CD4-positive, alpha-beta T cell treated with Interleukin-10 for 1 hour (primary cell): ENCODE measurements around the gene TANC1.

Source experiments
- DNase-seq: peaks from one replicate; pipeline ENCODE4 v3.0.0-alpha.2; 2020

TANC1 gene

DNA sequence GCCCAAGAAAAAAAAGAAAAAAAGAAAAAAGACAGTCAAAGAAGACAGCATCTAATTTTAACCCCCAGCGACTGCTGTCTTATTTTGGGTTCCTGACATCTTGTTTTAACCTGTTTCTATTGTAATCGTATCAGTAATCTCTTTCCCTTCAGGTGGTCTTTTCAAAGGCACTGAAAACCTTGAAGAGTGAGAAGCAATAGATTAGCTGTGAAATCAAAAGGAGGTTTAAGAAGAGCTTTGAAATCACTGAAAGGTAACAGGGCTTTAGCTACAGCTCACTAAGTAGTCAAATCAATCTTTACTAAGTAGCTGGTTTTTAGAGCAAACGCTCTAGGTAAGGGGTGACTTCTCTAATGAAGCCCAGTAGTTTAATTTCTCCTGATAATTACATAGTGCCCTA lies 5.4 kb upstream of the TANC1 start:
- DNase-seq = no peak

DNA sequence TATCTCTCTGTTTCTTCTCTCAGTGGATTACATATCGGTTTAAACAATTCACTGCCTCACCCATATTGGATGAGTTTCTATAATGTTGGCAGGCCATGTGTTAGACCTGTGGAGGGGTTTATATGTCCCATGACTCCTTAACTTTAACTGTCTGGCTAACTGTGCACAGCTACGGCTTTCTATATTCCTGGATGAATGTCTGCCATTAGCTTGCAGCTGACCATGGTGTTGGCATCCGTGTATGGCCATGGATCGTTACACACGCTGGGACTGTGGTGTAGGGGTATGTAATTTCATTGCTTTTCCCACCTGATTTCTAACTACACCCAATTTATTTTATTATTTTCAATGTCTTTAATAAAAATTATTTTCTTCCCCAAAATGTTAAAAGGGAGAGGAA lies 3.3 kb upstream of the TANC1 start:
- no peak for DNase-seq

DNA sequence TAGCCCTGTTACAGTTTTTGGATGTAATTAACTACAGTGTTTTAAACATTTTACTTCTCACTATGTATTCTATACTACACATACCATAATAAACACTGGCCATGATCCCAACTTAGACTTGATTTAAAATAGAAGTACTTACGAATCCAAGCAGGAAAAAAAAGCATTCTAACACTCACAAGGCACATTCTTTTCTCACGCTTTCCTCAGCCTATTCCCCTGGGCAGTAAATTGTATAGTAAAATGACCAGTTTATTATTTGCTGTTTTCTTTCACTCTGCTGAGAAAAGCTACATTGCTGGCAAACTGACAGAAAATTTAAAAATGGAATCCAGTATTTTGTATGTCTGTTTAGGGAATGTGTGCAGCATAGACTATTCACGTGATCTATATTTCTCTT lies 2.8 kb upstream of the TANC1 start:
- no peak for DNase-seq

DNA sequence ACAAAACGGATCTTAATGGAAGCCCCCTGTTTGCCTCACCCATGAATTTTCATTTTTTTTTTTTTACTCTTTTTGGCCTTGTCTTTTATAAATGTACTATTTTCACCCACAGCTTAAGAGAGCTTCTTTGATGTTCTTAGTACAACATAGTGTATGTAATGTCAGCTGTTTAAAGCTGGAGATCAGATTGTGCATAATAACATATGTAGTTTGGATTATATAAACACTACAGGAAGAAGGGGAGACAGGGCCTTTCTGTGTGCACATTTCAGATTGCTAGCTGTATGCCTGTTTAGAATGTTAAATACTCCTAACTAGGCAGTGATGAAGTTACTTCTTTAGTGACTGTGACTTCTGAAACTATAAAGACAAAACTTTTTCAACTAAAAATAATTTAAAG lies 2.1 kb upstream of the TANC1 start:
- DNase-seq = no peak

DNA sequence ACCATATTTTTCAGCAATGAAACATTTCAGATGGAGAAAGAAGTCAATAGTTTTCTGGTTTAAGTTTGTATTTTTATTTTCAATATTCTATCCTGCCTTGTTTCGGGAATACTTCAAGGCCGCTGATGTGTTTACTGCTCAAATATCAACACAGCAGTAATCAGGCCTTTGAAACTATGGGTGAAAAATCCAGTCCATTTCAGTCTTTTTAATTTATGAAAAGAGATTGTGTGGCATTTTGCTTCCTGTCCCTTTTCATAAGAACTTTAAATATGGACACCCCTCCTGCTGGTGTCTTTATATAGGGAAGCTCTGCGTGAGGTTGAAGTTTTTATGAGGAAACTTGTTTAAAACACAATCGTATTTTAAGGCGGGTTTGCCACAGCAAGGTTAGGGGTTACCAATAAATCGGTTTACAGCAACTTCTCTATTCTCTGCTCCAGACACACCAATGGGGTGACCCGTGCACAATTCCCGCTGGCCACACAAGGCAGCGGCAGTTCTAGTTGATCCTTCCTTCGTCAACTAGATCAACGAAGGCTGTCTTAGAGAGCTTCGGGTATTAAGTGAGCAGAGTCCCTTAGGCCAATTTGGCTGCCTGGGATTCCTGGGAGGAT lies 1.2 kb upstream of the TANC1 start:
- DNase-seq = no peak

DNA sequence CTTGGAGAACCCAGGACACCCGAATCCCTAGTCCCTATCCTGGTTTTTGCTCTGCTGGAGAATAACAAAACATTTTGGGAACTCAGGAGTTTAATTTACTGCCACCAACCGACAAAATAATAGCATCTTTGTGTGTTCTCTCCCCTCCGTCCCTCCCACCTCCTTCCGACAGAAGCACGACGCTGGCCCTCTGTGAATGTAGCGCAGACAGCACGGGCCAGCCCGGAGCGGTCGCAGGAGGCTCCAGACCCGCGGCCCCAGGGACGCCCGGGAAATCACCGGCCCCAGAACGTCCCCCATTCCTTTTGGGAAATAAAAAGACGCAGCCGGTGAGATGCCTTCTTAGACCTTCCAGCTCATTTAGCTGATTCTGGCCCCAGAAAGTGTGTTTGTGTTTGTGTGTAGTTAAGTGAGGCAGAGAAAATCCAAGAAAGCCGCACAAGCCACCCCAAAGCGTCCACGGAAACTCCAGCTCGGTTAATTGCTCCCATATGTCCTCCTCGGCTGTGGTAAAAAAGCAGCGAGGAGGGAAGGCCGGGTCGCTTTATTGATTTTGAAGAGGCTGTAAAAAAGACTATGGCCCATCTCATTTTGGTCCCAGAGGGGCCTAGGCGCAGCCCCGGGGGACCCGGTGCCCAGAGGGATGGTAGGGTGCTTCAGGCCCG lies 577 bp upstream of the TANC1 start:
- DNase-seq = no peak

DNA sequence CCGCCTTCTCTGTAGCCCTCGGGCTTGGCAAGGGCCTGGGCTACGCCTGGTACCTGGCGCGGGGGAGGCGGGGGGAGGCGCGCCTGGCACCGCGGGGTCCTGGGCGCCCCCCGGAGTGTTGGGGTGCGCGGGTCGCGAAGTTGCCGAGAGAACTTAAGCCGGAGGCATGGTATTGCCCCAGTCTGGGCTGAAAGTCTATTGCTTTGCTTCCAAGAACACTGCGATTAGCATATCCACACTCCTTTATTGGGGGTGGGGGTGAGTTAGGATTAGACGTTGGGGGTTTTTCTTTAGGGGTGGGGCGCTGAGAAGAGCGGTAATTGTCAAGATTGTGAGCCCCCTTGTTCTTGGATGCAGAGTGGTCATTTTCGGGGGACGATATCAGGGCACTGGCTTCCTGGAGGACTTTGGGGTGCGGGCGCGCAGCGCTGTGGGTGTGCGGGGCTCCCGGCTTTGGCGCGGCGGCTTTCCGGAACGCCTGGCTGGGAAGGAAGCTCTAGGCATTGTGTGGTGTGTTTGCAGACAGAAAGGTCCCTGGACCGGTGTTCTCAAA lies 798 bp downstream of the TANC1 start:
- DNase-seq = no peak

DNA sequence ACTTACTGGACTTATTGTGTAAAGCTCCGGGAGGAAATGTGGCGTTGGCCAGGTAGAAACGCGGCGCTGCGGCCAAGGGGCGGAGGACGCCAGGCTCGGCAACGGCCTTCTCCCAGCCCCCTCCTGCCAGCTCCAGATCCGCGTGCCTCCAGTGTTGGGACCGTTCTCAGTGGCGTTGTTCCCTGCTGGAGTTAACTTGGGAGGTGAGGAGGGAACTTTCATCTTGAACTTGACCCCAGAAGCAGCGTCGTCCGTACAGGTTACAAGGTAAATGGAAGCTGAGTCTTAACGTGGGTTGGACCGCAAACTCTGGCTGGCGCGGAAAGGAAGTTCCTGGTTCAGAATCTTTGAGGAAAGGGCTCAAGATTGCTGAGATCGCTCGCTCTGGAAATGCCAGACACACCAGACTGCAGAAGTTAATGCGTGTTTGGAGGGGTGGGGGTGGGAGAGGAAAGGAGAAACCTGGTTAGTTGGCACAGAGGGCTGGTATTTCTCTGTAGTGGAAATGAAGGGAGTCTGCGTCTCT lies 1.3 kb downstream of the TANC1 start:
- DNase-seq = no peak

DNA sequence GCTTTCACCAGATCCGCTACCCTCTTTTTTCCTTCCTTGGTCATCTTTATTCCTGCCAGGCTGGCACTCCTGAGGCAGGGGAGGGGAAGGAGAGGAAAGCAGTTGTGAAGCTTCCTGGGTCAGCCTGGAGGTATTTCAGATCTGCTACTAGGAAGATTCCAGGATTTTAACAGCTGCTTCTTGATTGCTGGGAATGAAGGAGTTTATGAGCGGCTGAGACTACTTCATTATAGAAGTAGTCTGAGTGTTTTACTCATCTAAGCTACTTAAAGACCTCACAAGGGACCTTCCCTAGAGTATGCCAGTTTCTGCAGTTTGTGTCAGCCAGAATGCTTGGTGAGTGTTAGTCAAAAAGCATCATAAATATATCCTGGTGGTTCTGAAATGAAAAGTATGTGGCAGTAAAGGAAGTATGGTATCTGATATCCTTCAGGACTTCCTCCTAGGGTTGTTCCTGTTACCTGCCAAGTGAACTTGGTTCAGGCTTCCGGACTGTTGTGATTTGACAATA lies 1.9 kb downstream of the TANC1 start:
- no peak for DNase-seq

DNA sequence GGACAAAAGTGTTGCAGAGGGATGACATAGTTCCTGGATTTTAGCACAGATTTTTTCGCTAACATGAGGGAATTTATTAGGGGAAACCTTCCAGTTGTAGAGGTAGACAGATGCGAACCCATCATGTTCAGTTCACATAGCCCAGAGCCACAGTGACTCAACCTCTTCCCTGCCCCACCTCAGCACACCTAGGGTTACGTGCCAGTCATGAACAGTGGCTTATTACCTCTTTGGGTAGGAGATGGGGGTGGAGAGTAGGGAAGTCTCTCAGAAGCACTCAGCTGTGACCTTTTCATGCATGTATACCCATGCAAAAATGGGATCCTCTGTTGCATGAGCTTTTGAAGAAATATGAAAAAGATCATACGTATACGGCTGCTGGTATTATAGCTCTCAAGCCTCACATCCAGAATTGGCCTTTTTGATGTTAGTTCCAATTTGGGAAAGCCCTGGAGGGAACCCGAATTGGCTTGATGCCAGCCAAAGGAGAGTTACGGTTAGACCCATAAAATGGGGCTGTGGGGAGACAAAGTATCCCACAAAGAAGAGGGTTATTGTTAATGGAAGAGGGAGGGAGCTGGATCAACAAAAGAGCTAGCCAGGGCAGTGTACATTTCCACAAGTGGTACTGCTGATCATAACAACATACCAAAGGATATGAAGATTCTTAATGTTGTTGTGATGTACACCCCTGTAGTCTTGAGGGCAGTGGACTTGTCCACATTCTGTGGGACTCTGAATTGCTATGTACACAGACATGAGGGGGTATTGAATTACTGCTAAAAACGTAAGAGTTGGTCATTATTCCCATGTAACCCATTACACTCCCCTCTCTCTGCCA lies 4.9 kb downstream of the TANC1 start:
- no peak for DNase-seq

DNA sequence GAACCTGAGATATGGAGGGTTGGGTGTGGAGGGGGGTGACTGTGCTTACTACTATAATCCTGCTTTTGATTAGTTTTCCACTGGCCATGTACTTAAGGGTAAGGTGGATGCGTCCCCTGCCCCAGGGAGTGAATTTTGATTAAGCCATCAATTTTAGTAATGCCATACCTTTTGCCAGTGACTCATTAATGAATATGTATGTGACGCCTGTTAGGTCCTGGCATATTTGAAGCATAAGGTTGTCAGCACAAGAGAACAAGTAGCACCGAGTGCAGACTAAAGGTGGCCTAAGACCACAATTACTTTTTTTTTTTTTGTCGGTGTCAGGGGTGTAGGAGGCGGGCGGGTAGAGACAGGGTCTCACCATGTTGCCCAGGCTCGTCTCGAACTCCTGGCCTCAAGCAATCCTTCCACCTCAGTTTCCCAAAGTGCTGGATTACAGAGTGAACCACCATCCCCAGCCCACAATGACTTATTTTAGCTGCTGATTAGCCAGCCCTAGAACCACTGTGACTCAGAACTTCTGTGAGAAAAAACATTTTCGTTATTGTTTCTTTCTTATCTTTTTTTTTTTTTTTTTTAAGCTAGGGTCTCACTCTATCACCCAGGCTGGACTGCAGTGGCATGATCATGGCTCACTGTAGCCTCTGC lies 7.0 kb downstream of the TANC1 start:
- no peak for DNase-seq

DNA sequence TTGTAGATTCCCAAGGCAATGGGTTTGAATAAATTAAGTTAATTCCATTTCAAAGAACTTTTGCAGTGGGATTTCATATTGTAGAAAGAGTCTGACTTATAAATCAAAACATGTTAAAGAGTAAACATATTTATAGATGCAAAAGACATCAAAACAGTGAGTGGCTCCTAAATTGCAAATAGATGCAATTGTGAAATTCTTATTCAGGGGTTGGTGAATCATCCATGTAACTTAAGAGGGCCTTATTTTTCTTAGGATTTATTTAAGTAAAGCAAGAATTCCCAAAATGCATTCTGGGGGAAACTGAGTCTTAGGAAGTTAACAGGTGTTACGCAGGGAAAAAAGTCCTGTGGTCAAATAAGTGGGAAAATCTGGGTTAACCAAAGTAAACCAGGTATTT lies 11.3 kb downstream of the TANC1 start:
- DNase-seq = no peak

DNA sequence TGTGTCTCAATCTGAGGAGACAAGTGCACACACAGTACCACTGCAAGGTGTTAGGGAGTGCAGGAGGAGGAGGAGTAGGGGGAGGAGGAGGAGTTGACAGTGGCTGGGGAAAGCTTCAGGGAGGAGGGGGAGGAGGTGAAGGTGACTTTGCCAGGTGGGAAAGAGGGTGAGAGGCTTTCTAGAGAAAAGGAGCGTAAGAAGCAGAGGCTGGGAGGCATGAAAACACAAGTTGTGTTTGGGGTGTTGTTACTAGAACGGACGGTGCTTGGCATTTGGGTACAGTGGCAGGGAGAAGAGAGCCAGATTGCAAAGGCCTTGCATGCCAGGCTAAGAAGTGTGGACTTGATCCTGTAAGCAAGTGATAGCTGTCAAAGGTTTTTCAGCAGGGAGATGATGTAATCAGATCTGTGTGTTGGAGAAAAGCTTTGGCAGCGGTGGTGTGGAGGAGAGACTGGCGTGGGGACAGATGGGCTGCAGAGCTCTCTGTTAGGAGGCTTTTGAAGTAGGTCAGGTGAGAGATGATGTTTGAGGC lies 16.2 kb downstream of the TANC1 start:
- no peak for DNase-seq

DNA sequence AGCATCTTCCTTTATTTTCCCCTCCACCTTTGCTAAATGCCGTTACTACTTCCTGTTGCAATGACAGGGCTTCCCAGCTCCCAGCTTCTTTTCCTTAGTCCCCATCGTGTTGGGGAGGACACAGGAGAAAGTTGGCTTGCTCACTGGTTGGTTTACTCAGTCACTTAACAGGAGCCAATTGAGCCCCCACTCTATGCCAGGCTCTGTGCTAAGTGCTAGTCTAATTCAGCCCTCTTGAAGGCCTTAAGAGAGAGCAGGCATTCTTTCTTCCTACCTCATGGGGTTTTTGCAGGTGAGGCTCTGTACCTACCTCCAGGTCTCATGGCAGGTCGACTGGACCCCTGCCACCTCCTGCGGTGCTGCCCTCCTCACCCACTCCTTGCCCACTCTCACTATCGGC lies 20.1 kb downstream of the TANC1 start:
- DNase-seq = no peak

DNA sequence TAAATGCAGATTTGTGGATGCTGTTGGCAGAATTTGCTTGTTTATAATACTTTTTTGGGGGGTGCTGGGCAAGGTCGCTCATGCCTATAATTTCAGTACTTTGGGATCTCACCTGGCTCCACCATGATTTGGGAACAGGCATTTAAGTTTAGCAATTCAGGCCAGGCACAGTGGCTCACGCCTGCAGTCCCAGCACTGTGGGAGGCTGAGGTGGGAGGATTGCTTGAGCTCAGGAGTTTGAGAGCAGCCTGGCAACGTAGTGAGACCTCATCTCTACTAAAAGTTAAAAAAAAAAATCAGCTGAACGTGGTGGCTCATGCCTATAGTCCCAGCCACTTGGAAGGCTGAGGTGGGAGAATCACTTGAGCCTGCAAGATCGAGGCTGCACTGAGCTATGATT lies 20.7 kb downstream of the TANC1 start:
- no peak for DNase-seq

DNA sequence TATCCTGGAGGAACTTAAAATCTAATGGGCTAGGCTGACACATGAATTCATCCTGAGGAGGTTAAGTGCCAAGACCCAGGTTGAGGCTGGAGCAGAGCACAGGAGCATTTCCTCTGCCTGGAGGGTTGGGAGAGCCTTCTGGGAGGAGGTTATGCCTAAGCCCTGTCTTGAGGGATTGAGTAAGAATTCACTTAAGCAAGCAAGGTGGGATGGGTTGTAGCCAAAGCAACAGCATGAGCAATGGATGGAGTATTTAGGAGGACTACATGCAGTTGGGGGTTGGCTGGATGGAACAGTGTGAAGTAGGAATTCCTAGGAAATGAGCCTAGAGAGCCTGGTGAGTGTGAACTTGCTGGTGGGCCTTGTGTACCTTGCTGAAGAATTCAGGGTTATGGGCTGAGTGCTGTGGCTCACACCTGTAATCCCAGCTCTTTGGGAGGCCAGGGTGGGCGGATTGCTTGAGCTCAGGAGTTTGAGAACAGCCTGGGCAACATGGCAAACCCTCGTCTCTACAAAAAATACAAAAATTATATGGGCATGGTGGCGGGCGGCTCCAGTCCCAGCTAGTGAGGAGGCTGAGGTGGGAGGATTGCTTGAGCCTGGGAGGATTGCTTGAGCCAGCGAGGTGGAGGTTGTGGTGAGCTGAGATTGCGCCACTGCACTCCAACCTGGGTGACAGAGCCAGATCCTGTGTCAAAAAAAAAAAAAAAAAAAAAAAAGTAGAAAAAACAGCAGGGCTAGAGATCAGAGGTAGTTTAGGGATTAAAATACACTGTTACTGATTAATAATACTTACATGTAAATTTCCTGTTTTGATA lies 22.2 kb downstream of the TANC1 start:
- no peak for DNase-seq

DNA sequence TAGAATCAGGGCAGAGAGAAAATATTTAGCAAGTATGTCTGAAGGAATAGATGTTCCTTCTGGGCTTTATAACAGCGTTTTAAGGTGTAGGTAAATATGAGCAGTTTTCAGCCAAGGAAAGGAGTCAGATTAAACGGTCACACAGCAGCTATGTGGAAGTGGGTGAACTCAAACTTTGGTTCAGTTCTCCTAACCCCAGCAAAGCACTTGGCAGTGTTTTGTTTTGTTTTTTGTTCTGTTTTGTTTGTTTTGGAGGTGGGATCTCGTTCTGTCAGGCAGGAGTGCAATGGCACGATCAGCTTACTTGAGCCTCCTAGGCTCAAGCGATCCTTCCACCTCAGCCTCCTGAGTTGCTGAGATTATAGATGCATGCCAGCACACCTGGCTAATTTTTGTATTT lies 24.6 kb downstream of the TANC1 start:
- DNase-seq = no peak

DNA sequence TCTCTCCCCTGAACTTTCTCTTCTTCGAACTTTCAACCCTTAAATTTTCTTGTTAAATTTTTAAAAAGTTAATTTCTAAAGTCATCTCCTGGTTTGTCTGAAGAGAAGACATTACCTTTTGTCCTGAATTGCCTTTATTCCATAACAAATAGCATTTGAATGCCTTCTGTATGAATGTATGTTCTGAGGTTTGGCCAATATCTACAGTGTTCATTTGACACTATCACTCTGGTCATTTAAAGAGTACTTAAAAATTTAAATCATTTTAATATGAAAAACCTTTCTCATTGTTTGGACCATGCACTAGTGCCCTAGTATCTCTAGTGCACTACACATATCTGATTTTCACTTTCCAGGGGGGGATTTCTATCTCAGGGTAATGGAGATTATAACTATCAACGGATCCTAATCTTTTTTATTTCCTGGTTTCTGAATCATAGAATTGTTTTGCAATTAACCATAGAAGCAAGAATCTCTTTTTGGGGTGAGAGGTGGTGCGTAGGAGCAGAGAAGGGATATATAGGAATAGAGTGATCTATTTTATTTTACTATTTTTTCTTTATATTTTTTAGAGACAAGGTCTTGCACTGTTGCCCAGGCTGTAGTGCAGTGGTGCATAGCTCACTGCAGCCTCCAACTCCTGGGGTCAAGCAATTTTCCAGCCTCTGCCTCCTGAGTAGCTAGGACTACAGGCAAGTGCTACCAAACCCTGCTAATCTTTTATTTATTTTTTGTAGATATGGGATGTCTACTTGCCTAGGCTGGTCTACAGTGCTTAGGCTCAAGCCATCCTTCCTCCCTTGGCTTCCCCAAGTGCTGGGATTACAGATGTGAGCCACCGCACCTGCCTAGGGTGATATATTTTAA lies 25.5 kb downstream of the TANC1 start:
- no peak for DNase-seq

DNA sequence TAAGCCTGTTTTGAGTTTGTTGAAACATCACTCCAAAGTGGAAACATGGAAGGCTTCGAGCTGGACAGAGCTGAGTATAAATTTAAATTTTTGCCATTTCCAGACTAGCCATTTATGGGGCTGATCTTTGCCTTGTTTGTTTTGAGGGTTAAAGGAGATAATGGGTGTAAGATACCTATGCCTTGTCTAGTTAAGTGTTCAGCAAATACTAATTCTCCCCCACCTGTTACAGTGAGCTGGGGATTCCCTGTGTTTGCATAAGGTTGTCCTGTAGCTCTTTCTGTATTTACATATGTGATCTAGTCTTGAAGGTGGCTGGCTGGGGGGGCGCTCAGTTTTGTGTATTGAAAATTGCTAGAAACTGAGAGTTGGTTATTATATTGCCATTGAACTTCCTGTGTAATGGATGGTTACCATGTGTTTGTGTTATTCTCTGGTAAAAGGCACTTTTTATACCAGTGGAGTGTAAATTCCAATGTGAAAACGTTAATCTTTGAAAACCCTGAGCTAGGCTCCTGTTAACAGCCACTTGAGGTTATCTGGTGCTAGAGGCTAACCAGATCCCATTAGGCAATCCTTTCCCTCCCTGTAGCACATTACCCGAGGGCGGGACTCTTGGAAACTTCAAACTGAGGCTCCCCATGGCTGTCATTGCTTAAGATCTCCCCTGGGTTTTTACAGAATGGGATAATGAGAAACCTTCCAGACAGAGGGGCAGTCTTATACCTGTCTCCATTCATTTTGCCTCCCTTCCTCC lies 26.7 kb downstream of the TANC1 start:
- no peak for DNase-seq

DNA sequence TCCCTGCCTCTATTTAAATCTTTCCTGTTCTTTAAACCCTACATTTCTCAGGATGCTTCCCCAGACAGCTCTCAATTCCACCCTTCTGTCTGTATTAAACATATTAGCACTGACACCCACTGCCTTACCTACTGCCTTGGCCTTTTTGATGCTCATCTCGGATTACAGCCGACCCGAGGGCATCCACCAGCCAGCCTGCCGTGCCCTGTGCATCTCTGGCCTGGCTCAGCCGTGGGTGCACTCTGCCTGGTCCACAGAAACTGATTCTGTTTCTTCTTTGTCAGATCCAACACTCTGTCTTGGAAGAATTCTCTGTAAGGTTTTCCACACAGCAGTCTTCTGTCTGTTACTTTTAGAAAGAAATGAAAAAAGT lies 27.2 kb downstream of the TANC1 start:
- DNase-seq = no peak
